Suprapubic skin (tissue), 4 donors: ENCODE results near the gene KCNK4.

Source experiments
- CTCF ChIP-seq, 2 donors: fragments of 200-600 bp in 1 of 2; fragments of 450-650 bp in 1 of 2; sonication (generic) in 1 of 2; IDR thresholded peaks; one replicate each; pipeline ENCODE4 v1.5.1; 2016 to 2019; ENCODE audit warnings: antibody characterized with exemption in 2 of 2, mild to moderate bottlenecking in 1 of 2, moderate library complexity in 1 of 2
- EP300 ChIP-seq: sonication (generic); formaldehyde crosslinking; IDR thresholded peaks from one replicate; pipeline ENCODE4 v1.6.1; 2017; ENCODE audit warnings: antibody characterized with exemption
- POLR2A ChIP-seq, 2 donors: fragments of 450-650 bp; IDR thresholded peaks; one replicate each; pipeline ENCODE4 v1.6.1; 2017; ENCODE audit warnings: antibody characterized with exemption in 2 of 2, mild to moderate bottlenecking in 2 of 2, moderate library complexity in 2 of 2
- POLR2AphosphoS5 ChIP-seq, 3 donors: sonication (generic); formaldehyde crosslinking; IDR thresholded peaks; one replicate each; pipeline ENCODE4 v1.6.1; 2017; ENCODE audit warnings: antibody characterized with exemption in 3 of 3

- TF ChIP-seq POLR2AphosphoS5 (IDR thresholded peaks at IDR 0.05) (no peak), CTCF (IDR thresholded peaks at IDR 0.05) (no peak), EP300 (no peak), POLR2A (IDR thresholded peaks at IDR 0.05) (no peak)
Observed at GRCh38 chr11:64249038-64249437, 42.1 kb upstream of the KCNK4 start.
